DND-41 (cell line): ENCODE measurements around the gene METRN.
A peak's percentile ranks its signal among the peaks of the same experiment; 100 is the strongest.

Experiments used
- ATAC-seq: fragments of 200-7000 bp; cut with Tn5 transposase; 3 replicates; pipeline ENCODE4 v1.9.1; 2021; ENCODE audit warnings: low read depth; ENCODE audit not compliant: insufficient read depth
- DNase-seq: peaks from one replicate; pipeline ENCODE4 v3.0.0-alpha.2; 2020
- H2AFZ ChIP-seq: 2 replicates; pipeline ENCODE4 v1.6.0; 2012; ENCODE audit warnings: low read depth, low read length
- H3K27ac ChIP-seq: 2 replicates; pipeline ENCODE4 v1.5.1; 2012; ENCODE audit warnings: low read length, inconsistent platforms
- H3K27me3 ChIP-seq: fragments of 200-600 bp; sonication (generic); 2 replicates; pipeline ENCODE4 v1.6.0; 2012; ENCODE audit warnings: low read length, mild to moderate bottlenecking, inconsistent platforms; ENCODE audit not compliant: insufficient read depth, poor library complexity
- H3K36me3 ChIP-seq: 2 replicates; pipeline ENCODE4 v1.5.1; 2012; ENCODE audit warnings: low read length, inconsistent platforms; ENCODE audit not compliant: insufficient read depth
- H3K4me1 ChIP-seq: 2 replicates; pipeline ENCODE4 v1.5.1; 2012; ENCODE audit warnings: mild to moderate bottlenecking, low read length; ENCODE audit not compliant: insufficient read depth
- H3K4me2 ChIP-seq: 2 replicates; pipeline ENCODE4 v1.6.0; 2012; ENCODE audit warnings: mild to moderate bottlenecking, moderate library complexity, low read length, inconsistent platforms; ENCODE audit not compliant: insufficient read depth
- H3K4me3 ChIP-seq, 2 experiments: fragments of 200-600 bp in 1 of 2; shearing (Covaris generic) in 1 of 2; 2 replicates each; pipeline ENCODE4 v1.5.1; 2012 to 2016; ENCODE audit warnings: inconsistent platforms in 2 of 2, low read length in 2 of 2, mild to moderate bottlenecking in 2 of 2, low read depth in 1 of 2, moderate library complexity in 1 of 2
- H3K79me2 ChIP-seq: 2 replicates; pipeline ENCODE4 v1.6.0; 2012; ENCODE audit warnings: low read length, inconsistent platforms; ENCODE audit not compliant: insufficient read depth
- H3K9ac ChIP-seq: 2 replicates; pipeline ENCODE4 v1.6.0; 2012; ENCODE audit warnings: low read depth, mild to moderate bottlenecking, inconsistent platforms, low read length, moderate library complexity
- H3K9me3 ChIP-seq: 2 replicates; pipeline ENCODE4 v1.5.1; 2012; ENCODE audit warnings: low read length, moderate library complexity, mild to moderate bottlenecking, inconsistent platforms; ENCODE audit not compliant: insufficient read depth, severe bottlenecking
- H4K20me1 ChIP-seq: 2 replicates; pipeline ENCODE4 v1.6.0; 2012; ENCODE audit warnings: low read length; ENCODE audit not compliant: insufficient read depth
- CTCF ChIP-seq: IDR thresholded peaks from 2 replicates; pipeline ENCODE4 v1.5.1; 2012; ENCODE audit warnings: borderline replicate concordance, low read length, moderate library complexity, mild to moderate bottlenecking; ENCODE audit not compliant: poor library complexity, severe bottlenecking; ENCODE audit errors: extremely low read depth
- EZH2 ChIP-seq: IDR thresholded peaks from 3 replicates; pipeline ENCODE4 v1.6.1; 2012; ENCODE audit warnings: borderline replicate concordance, low read depth, mild to moderate bottlenecking, moderate library complexity, low read length, inconsistent platforms; ENCODE audit not compliant: severe bottlenecking

Gene METRN

GRCh38 chr16:732332-732731 lies 17.4 kb downstream of the METRN start:
- H3K36me3 ChIP-seq = peaks cover 68% of the 10 kb centered on the region
- H3K9ac ChIP-seq = no peak overlapping the region
- no peak overlapping the region for H2AFZ ChIP-seq
- no peaks in the 10 kb centered on the region for H3K79me2 ChIP-seq
- DNase-seq (no peak), ATAC-seq (no peak)
- H3K4me3 ChIP-seq = no peak overlapping the region
- no peak overlapping the region for H3K4me2 ChIP-seq
- H4K20me1 ChIP-seq = peaks cover 9% of the 10 kb centered on the region
- peaks cover 6% of the 10 kb centered on the region for H3K4me1 ChIP-seq
- no peak overlapping the region for H3K27ac ChIP-seq
- H3K9me3 ChIP-seq = no peaks in the 10 kb centered on the region
- TF ChIP-seq CTCF = no peak
- TF ChIP-seq EZH2 = no peak
- no peaks in the 10 kb centered on the region for H3K27me3 ChIP-seq

GRCh38 chr16:732936-733335 lies 18.0 kb downstream of the METRN start:
- no peaks in the 10 kb centered on the region for H3K9me3 ChIP-seq
- no peak overlapping the region for H3K9ac ChIP-seq
- H3K4me2 ChIP-seq = no peak overlapping the region
- H3K4me3 ChIP-seq = no peak overlapping the region
- peaks cover 9% of the 10 kb centered on the region for H4K20me1 ChIP-seq
- DNase-seq (no peak), ATAC-seq (no peak)
- H3K27me3 ChIP-seq = no peaks in the 10 kb centered on the region
- 0 out of 2 replicates have a peak, but pooled peaks cover 1% of the 10 kb centered on the region for H3K79me2 ChIP-seq
- no peak overlapping the region for H3K27ac ChIP-seq
- peak; percentile 24 for TF ChIP-seq CTCF
- TF ChIP-seq EZH2 = no peak
- no peaks in the 10 kb centered on the region for H3K4me1 ChIP-seq
- peaks cover 74% of the 10 kb centered on the region for H3K36me3 ChIP-seq
- H2AFZ ChIP-seq = no peak overlapping the region

- 0 out of 2 replicates have a peak, but pooled peaks cover 2% of the 10 kb centered on the region for H3K79me2 ChIP-seq
- H3K4me2 ChIP-seq = no peak overlapping the region
- H3K27ac ChIP-seq = no peak overlapping the region
- H4K20me1 ChIP-seq = peaks cover 9% of the 10 kb centered on the region
- peaks cover 76% of the 10 kb centered on the region for H3K36me3 ChIP-seq
- H3K9me3 ChIP-seq = no peaks in the 10 kb centered on the region
- no peaks in the 10 kb centered on the region for H3K27me3 ChIP-seq
- TF ChIP-seq EZH2 (no peak), CTCF (peak; percentile 49)
- no peak overlapping the region for H3K4me3 ChIP-seq
- no peak overlapping the region for H2AFZ ChIP-seq
- no peak overlapping the region for H3K9ac ChIP-seq
- ATAC-seq (peak; percentile 29; the same call in 1 of the 3 replicates), DNase-seq (no peak)
- H3K4me1 ChIP-seq = no peaks in the 10 kb centered on the region
Observed at GRCh38 chr16:733382-734207, 18.7 kb downstream of the METRN start.
